Stimulated activated CD8-positive, alpha-beta memory T cell treated with anti-CD3 and anti-CD28 coated beads, Interleukin-7, amount 100 ng/mL, for 4 hours (primary cell): ENCODE measurements around the gene STX8.
"Not testable (repeated sequence)": the region's sequence is repeated elsewhere in the genome, so short reads cannot be mapped to it uniquely, and the experiment has no call there.

Source experiments
- DNase-seq, 2 donors: peaks; one replicate each; pipeline ENCODE4 v3.0.0-alpha.2; 2020; ENCODE audit warnings: low read depth in 2 of 2

Gene STX8

GRCh38 chr17:9342225-9342624 is 233.4 kb downstream of the STX8 start:
- DNase-seq = no peak

GRCh38 chr17:9339958-9340357 is 235.7 kb downstream of the STX8 start:
- DNase-seq = no peak

DNA sequence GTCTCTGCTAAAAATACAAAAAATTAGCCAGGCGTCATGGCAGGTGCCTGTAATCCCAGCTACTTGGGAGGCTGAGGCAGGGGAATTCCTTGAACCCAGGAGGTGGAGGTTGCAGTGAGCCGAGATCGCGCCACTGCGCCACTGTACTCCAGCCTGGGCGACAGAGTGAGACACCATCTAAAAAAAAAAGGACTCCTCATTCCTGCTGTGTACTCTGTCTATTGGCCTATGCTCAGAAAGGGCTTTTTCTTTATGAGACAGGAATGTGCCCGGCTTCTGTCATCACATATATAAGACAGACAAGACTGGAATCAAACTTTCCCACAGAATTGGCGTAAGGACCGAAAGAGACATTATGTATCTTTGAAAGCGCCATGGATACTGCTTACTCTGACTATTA is 236.1 kb downstream of the STX8 start:
- not testable (repeated sequence) for DNase-seq

DNA sequence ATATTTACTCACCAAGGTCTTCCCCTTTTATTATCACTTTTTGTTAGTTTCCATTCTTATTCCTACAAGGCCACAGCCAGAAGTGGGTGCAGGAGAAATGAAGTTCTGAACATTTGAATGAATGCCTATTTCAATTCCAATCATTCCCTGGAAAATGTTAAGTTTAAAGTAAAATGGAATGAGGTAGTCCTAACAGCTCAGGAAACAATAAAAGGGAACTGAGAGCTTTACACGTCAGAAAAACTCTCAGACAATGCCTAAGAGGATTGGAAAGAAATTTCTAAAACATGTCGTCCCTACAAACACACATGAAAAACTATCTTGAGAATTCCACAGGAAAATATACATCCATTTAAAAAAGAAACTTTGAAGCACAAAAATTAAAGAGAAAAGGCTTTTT is 238.8 kb downstream of the STX8 start:
- DNase-seq = no peak

DNA sequence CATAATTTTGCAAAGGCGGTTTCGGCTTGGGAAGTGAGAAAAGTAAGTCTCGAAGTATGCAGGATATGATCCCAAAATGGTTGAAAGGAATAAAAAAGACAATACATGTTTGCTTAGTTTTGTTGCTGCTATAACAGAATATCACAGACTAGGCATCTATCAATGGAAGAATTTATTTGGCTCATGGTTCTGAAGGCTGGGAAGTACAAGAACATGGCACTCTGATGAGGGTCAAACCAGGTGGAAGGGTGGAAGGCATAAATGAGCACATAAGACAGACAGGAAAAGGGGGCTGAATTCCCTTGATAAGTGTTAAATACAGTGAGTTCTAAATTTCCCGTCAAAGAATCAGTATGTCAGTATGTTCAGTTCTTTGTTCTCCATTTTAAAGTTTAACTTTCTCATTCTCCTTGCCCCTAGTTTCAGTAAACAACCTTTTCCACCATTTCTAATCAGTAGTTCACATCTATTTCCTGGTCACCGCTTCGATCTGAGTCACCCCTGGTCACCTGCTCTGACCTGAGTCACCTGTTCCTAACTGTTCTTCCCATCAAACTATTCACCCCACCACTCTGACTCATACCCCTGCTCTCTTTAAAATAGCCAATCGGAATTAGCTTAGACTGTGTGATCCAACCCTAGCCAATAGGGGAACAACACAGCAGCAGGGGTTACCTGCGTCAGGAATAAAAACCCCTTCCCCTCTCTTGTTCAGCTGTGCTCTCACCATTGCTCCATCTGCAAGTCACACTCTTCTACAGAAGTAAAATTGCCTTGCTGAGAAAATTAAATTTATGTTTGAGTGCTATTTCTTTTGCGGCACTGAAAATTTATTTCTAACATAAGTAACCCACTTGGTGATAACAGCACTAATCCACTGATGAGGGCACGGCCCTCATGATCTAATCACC is 240.8 kb downstream of the STX8 start:
- no peak for DNase-seq

DNA sequence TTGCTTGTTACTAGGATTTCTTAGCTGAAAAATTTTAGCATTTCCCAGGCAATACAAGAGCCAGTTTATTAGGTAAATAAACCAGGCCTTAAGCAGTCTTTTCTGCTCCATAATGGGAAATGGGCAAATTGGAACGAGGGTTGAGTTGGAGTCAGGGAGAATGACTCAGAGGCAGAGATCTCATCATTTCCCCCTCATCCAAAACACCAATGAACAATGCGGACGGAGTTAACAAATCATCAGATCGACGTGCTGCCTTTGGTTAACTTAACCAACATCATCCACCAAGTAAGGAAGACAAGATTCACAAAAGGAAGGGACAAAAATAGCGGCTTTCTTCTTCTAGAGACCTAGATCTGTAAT is 243.5 kb downstream of the STX8 start:
- no peak for DNase-seq

GRCh38 chr17:9331279-9332131 is 244.1 kb downstream of the STX8 start:
- DNase-seq = no peak

GRCh38 chr17:9330611-9331271 is 244.9 kb downstream of the STX8 start:
- no peak for DNase-seq

- no peak for DNase-seq
These were observed 245.5 kb downstream of the STX8 start for GRCh38 chr17:9330141-9330540.

DNA sequence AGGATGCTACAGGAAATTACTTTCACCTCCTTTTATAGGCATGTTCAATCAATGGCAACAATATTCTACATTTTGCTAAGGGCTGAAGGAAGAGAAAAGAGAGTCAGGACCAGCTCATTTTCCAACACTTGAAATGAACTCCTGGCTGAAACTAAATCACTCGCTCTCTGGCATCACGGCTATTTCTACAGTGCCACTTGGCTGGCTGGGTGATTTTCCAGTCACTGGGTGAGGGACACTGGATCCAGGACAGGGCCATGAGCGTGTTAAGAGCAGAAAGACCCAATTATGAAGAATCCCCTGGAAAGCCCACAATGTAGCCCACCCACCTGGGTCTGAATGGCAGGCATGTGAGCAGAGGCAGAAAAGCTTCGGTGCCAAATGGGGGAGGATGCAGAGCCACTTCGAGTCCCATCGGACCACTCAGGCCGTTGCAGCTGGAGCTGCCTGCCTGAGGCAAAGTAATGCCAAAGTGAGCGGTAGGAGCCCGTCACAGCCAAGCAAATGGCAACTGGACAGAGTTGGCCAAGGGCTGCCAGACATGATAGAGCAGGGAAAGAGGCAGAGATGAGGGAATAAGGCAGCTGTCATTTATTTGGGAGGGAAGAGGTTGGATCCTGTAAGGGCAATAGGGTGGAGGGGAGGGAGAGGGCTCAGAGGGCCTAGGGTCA is 246.2 kb downstream of the STX8 start:
- DNase-seq = no peak

DNA sequence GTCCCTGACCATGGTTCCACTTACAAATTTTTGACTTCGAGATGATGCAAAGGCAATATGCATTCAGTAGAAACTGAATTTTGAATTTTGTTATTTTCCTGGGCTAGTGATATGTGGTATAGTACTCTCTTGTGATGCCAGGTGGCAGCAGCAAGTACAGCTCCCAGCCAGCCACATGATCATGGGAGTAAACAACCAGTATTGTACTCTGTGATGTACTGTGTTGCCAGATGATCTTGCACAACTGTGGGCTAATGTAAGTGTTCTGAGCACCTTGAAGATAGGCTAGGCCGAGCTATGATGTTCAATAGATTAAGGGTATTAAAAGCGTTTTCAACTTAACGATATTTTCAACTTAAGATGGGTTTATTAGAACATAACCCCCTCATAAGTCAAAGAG is 250.8 kb downstream of the STX8 start:
- DNase-seq = no peak

- DNase-seq = no peak
These were observed 253.3 kb downstream of the STX8 start for GRCh38 chr17:9322326-9322725.

- DNase-seq = no peak
These were observed 253.7 kb downstream of the STX8 start for GRCh38 chr17:9321890-9322289.

- no peak for DNase-seq
These were observed 260.3 kb downstream of the STX8 start for GRCh38 chr17:9315360-9315759.

- no peak for DNase-seq
These were observed 262.3 kb downstream of the STX8 start for GRCh38 chr17:9313346-9313745.

DNA sequence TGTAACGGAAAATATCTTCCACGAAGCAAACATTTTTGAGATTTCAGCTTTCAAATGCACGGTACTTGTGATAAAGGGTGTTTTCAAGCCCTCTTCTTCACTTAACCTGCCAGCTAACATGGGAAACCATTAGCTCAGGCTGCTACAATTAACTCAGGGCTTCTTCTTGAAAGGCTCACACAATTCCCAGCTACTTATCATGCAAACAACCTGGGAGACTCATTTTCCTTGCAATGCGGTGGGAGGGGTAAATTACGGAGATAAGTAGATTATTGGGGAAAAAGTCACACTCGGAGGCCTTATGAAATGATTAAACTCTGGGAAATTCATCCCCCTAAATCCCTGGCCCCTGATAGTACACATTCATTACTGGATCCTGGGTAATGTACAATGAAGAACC is 266.4 kb downstream of the STX8 start:
- no peak for DNase-seq

GRCh38 chr17:9308069-9308468 is 267.6 kb downstream of the STX8 start:
- no peak for DNase-seq

GRCh38 chr17:9307313-9307998 is 268.2 kb downstream of the STX8 start:
- no peak for DNase-seq

DNA sequence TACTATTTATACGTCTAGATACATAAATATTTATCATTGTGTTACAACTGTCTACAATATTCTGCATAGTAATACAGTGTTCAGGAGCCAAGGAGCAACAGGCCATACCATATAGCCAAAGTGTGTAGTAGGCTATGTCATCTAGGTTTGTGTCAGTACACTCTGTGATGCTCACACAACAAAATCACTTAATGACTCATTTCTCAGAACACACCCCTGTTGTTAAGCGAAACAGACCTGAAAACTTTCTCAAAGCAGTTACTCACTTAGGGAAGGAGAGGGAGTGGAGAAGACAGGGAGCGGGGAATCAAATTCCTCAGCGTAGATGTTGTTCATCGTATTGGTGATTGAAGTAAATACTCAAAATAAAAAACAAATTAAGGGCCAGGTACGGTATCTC is 269.5 kb downstream of the STX8 start:
- no peak for DNase-seq

GRCh38 chr17:9299695-9300094 is 275.9 kb downstream of the STX8 start:
- no peak for DNase-seq

DNA sequence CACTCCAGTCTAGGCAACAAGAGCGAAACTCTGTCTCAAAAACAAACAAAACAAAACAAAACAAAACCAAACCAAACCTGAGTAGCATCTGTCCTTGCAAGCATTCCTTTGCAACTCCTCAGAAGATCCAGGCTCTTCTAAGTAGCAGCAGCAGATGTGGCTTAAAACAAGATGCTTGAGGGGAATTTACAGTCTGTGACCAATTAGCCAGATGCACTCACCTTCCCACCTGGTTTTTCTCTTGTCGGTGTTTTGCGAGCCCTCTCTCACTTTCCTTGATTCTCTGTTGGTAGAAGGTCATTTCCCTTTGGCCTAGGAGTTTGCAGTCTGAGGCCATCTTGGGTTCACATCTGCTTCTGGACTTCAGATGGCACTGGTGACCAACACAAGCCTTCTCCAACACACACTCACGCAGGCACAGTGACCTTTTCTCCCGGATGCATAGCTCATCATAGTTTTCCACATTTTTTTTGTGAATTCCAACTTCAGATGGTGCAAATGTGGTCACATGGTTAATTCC is 276.8 kb downstream of the STX8 start:
- DNase-seq = no peak
